NCI-H2029 (cell line): ENCODE results near the gene YAP1.

ENCODE experiments used
- DNase-seq: peaks from one replicate; lab custom pipeline; 2025; lab: John Stamatoyannopoulos, UW

Gene YAP1

GRCh38 chr11:102117472-102118113, 7.3 kb downstream of the YAP1 start:
- no peak for DNase-seq

- DNase-seq, result no peak
Observed at GRCh38 chr11:102118937-102119336, 8.7 kb downstream of the YAP1 start.

- DNase-seq, result no peak
Observed at GRCh38 chr11:102119997-102120396, 9.8 kb downstream of the YAP1 start.

- DNase-seq, result no peak
Observed at GRCh38 chr11:102120437-102120973, 10.3 kb downstream of the YAP1 start.

GRCh38 chr11:102121329-102121728, 11.1 kb downstream of the YAP1 start:
- no peak for DNase-seq

DNA sequence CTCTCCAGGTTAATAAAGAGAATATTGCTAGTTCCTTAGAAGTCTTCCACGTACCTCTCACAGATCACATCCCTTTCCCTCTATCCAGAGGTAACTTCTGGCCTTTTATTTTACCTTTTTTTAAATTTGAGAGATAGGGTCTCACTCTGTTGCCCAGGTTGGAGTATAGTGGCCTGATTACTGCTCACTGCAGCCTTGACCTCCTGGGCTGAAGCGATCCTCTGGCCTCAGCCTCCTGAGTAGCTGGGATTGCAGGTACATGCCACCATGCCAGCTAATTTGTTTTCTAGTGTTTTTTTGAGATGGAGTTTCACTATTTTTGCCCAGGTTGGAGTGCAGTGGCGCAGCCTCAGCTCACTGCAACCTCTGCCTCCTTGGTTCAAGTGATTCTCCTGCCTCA, 24.4 kb downstream of the YAP1 start:
- no peak for DNase-seq

GRCh38 chr11:102135256-102135655, 25.0 kb downstream of the YAP1 start:
- no peak for DNase-seq

DNA sequence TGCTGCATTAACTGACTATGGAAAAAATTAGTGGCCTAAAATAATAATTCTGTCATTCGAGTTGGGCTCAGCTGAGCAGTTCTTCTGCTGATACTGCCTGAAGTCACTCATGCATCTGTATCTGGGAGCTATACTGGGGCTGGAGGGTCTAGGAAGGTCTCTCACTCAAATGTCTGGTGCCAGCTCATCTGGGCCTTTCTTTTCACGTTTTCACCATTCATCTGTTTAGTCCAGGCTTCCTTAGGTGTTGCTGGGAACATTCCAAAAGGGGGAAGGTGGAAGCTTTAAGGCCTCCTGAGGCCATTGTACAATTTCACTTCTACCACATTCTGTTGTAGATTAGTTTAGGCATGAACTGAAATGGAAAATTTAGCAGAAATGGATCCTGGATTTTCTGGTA, 28.0 kb downstream of the YAP1 start:
- no peak for DNase-seq

DNA sequence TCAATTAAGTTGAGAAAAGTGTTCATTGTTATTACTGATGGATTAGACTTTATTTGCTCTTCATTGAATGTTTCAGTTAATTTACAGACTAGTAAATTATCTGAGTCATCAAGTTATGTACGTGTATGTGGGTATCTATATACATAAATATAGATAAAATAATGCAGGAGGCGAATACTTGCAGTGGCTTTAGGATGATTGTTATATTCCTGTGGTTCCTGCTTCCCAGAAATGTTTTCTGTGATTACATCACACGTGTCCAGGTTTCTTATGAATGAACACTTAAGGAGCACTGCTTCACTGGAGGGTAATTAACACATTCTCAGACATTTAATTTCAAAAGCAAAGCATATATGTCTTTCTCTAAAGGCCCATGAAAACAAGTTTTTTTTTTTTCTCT, 28.4 kb downstream of the YAP1 start:
- DNase-seq, result no peak

- DNase-seq, result no peak
Observed at GRCh38 chr11:102139081-102139498, 28.8 kb downstream of the YAP1 start.

DNA sequence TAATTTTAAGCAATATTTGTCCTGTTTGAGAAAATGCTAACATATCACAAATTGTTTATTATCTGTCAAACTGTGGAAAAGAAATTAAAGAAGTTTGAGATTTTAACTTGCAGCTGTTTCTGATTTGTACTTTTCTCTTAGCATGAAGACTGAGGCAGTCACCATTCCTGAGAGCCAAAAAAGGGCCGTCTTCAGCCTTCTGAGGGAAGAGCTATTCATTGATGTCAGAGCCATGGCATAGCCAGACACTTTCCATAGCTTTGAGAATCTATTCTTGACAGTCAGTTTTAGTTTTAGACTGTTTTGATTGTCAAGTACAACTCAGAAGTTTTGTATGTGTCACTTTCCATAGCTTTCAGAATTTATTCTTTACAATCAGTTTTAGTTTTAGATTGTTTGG, 32.1 kb downstream of the YAP1 start:
- no peak for DNase-seq

- DNase-seq, result no peak
Observed at GRCh38 chr11:102143867-102144266, 33.6 kb downstream of the YAP1 start.

GRCh38 chr11:102144357-102145355, 34.4 kb downstream of the YAP1 start:
- DNase-seq, result no peak

DNA sequence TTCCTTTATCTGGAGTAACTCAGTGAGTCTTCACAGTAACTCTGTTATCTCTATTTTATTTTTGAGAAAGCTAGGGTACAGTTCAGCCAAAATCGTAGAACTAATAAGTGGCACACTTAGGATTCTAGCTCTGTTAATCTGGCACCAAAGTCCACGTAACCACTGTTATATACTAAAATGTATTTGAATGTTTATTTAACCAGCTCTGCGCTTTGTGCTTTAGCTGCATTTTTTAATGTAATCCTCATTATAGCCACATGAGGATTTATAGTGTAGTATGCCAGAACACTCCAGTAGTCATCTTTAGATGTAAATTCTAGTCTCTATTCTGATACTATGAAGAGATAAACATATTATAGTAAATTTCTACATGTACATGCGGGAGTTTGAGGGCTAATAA, 36.8 kb downstream of the YAP1 start:
- DNase-seq, result no peak

DNA sequence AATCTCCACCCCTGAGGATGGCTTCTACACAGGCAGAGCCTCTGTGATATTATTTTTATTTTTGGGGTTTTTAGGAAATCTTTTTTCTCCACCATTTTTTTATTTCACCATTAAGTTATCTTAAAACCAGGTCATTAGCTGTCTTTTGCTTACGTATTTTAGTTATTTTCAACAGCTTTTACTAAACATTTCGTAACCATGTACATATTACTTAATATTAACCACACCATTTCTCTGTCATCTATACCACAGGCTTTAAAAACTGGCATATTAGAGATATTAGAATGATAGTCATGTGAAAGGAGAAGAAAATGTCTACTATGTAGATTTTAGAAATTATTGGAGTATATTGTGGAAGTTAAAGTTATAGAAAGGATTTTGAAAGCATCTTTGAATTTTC, 37.4 kb downstream of the YAP1 start:
- no peak for DNase-seq

- no peak for DNase-seq
Observed at GRCh38 chr11:102148059-102148458, 37.8 kb downstream of the YAP1 start.

DNA sequence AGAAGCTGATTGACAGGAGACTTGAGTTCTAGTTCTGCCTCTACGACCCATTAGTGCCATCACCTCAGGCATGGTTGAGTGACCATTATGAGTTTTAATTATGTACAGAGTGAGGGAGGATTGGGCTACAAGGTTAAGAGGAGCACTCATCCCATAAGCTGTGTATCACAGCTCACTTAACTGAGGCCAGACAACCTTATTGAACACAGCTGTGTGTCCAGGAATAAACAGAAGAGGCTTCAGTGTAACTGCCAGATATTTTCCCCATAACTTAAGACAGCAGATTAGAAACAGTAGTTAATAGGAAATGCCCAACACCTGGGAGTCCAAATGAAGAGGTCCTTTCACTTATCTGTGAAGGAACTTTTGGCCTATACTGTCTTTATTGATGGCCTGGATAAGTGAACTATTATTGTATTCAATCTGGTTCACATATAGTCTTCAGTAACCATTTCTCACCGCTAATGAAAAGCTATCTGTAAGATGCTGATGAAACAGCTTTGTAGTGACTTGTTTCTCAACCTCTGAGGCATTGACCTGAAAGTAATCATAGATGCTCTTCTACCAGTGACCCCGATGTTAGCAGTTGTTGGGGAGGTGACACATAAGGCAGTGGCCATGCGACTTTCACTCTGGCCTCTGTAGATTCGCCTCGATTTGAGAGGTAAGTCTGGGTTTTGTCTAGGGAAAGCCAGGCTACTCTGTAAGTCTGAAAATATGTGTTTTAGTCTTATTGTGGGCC, 41.7 kb downstream of the YAP1 start:
- DNase-seq, result no peak

DNA sequence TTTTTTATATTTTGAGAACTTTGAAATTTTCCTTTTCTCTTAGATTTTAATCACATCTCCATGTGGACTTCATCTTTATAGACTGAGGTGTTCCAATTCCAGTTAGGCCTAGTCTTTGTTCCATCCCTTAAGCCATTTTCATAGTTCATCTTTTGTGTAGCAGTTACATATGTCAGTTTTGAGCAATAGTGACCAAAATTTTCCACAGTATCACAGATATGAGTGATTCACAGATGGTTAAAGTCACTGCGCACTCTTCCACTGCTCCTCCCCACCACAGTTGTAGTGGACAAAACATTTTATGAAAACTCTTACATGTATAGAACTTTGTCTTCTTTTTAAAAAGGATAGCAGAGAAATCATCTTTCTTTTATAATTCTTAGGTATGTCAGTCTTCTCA, 42.8 kb downstream of the YAP1 start:
- DNase-seq, result no peak

DNA sequence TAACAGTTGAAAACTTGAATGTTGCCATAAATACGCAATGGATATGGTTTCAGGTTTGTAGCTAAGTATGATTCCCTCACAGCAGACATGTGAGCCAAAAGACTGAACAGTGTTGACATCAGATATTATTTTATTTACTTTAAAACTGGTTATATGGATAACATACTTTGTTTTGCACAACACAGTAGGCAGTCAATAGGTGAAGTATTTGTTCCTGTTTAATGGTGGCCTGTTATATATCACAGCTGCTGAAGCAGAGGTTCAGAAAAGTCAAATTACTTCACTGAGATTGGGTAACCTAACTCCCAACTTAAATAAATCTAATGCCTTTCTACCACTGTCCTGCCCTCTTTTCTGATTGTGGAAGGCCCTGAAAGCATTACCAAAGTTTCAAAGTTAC, 44.6 kb downstream of the YAP1 start:
- no peak for DNase-seq

DNA sequence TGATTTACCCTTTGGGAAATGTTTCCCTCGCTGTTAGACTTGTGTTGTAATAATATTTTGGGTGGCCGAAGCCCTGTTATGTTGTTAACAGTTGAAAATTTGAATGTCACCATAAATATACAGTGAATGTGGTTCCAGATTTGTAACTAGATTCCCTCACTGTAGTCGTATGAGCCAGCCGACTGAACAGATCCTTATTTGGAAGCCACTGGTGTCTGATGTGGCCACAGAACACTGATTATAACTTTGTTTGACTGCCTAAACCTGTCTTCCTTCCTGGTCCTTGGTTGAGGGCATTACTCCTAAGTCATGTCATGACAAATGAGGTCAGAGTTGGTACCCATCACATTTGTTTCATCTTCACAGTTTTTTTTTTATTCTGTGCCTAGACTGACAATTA, 45.4 kb downstream of the YAP1 start:
- no peak for DNase-seq

- DNase-seq, result no peak
Observed at GRCh38 chr11:102157219-102157618, 47.0 kb downstream of the YAP1 start.

DNA sequence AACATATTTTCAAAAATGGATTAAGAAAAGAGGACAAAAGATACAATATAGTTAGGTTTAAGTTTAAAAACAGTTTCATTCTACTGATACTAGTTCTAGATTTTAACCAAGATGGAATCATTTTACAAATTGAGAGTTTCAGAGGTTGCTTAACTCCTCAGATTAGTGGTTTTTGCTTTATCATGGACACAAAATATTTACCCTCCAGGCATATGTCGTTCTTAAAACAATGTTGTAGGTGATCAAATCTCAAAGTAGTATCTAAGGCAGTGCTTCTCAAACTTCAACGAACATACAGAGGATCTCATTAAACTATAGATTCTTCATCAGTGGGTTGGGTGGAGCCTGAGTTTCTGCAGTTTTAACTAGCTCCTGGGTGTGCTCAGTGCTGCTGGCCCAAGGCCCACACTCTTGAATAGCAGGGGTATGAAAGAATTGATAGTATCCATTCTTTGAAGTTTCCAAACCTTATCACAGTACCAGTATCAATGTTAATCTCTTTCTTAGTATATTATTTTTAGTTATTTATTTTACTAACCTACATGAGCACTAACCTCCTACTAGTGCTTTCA, 48.0 kb downstream of the YAP1 start:
- no peak for DNase-seq
